IPS-15b (cell line): ENCODE measurements around the gene COL23A1.
"Not testable (repeated sequence)": the region's sequence is repeated elsewhere in the genome, so short reads cannot be mapped to it uniquely, and the experiment has no call there.

Experiments
- H3K27me3 ChIP-seq: one replicate; pipeline ENCODE4 v1.6.1; 2013; ENCODE audit warnings: low read length; ENCODE audit not compliant: control insufficient read depth, insufficient read depth
- H3K36me3 ChIP-seq: one replicate; pipeline ENCODE4 v1.6.1; 2013; ENCODE audit warnings: low read length; ENCODE audit not compliant: control insufficient read depth, insufficient read depth
- H3K4me1 ChIP-seq: one replicate; pipeline ENCODE4 v1.6.1; 2013; ENCODE audit warnings: mild to moderate bottlenecking, low read length; ENCODE audit not compliant: control insufficient read depth, insufficient read depth
- H3K4me3 ChIP-seq: one replicate; pipeline ENCODE4 v1.5.1; 2013; ENCODE audit warnings: low read depth, low read length
- H3K9ac ChIP-seq: one replicate; pipeline ENCODE4 v1.6.1; 2013; ENCODE audit warnings: low read depth, mild to moderate bottlenecking, low read length
- H3K9me3 ChIP-seq: one replicate; pipeline ENCODE4 v1.6.1; 2013; ENCODE audit warnings: mild to moderate bottlenecking, low read length; ENCODE audit not compliant: control insufficient read depth, insufficient read depth

COL23A1 gene

DNA sequence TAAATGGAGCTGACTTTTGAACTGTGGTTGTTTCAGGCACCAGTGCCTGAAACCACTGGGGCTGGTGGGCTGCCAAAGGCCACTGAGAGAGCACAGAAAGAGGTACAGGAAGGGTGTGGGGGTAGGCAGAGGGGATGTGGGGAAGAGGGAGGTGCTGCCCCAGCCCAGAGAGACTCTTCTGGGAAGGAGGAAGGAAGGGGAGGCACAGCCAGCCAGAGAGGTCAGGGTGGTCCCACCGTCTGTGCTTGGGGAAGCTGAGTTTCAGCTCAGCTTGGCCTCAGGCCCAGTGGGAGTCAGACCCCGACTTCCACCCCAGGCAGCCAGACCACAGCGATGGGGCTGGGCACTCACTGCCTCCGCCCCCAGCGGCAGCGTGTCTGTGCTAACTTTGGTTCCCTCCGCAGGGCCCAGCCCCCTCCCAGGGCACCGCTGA is 348.9 kb downstream of the COL23A1 start:
- Histone ChIP-seq H3K9ac (no peak overlapping the region), H3K4me1 (no peaks in the 10 kb centered on the region), H3K9me3 (no peaks in the 10 kb centered on the region), H3K36me3 (no peaks in the 10 kb centered on the region), H3K27me3 (no peaks in the 10 kb centered on the region), H3K4me3 (no peak overlapping the region)

DNA sequence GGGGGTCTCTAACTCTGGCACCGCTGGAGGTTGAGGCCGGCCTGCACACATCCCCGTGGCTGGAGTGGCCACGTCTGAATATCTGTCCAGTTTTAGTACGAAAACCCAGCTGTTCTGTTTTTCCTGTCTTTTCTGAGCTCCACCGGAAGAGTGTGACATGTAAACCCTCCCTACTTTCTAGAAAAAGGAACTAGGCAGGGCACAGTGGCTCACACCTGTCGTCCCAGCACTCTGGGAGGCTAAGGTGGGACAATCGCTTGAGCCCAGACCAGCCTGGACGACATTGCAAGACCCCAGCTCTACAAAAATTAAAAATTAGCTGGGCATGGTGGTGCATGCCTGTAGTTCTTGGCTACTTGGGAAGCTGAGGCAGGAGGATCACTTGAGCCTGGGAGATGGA is 349.4 kb downstream of the COL23A1 start:
- H3K36me3 ChIP-seq, result no peaks in the 10 kb centered on the region
- H3K4me1 ChIP-seq, result no peaks in the 10 kb centered on the region
- no peaks in the 10 kb centered on the region for H3K27me3 ChIP-seq
- no peaks in the 10 kb centered on the region for H3K9me3 ChIP-seq
- H3K9ac ChIP-seq, result no peak overlapping the region
- no peak overlapping the region for H3K4me3 ChIP-seq

DNA sequence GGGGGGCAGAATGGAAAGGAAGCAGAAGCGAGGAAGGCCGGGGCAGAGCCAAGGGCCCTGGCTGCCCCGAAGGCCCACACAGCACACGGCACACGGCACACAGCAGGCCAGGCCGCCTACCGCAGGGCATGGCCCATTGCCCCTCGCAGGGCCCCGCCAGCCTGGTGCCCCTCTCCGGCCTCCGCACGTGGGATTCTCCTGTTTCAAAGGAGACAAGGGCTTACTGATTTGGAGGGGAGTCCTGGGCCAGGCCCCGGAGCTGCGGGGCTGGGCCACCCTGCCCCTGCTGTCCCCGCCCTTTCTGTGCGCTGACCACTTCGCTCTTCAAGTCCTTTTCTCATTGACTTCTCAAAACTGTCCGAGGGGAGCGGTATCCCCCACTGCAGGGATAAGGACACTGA is 349.9 kb downstream of the COL23A1 start:
- no peak overlapping the region for H3K4me3 ChIP-seq

DNA sequence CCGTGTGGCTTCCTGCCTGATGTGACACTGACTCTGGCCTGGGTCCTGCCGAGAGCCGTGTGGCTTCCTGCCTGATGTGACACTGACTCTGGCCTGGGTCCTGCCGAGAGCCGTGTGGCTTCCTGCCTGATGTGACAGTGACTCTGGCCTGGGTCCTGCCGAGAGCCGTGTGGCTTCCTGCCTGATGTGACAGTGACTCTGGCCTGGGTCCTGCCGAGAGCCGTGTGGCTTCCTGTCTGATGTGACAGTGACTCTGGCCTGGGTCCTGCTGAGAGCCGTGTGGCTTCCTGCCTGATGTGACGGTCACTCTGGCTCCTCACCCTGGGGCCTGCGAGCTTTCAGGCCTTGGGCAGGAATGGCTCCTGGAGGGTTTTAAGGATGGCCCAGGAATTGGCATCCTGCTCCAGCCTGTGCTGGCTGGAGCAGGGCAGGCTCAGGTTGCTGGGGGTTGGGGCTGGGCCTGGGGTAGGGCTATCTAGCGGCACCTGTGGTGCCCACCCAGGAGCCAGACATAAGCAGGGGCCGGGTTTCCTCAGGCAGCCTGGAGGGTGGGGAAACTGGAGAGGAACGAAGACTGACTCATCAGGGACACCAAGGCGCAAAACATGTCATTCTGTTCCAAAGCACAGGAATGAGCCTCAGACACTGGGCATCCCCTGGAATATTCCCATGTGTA is 350.4 kb downstream of the COL23A1 start:
- H3K4me3 ChIP-seq, H3K9ac ChIP-seq, H3K36me3 ChIP-seq, H3K9me3 ChIP-seq, H3K27me3 ChIP-seq, H3K4me1 ChIP-seq: not testable (repeated sequence)

More for the DNA sequence above, 349.9 kb downstream of the COL23A1 start:
- Histone ChIP-seq H3K27me3 (no peaks in the 10 kb centered on the region), H3K9me3 (no peaks in the 10 kb centered on the region), H3K36me3 (no peaks in the 10 kb centered on the region), H3K9ac (no peak overlapping the region), H3K4me1 (no peaks in the 10 kb centered on the region)

DNA sequence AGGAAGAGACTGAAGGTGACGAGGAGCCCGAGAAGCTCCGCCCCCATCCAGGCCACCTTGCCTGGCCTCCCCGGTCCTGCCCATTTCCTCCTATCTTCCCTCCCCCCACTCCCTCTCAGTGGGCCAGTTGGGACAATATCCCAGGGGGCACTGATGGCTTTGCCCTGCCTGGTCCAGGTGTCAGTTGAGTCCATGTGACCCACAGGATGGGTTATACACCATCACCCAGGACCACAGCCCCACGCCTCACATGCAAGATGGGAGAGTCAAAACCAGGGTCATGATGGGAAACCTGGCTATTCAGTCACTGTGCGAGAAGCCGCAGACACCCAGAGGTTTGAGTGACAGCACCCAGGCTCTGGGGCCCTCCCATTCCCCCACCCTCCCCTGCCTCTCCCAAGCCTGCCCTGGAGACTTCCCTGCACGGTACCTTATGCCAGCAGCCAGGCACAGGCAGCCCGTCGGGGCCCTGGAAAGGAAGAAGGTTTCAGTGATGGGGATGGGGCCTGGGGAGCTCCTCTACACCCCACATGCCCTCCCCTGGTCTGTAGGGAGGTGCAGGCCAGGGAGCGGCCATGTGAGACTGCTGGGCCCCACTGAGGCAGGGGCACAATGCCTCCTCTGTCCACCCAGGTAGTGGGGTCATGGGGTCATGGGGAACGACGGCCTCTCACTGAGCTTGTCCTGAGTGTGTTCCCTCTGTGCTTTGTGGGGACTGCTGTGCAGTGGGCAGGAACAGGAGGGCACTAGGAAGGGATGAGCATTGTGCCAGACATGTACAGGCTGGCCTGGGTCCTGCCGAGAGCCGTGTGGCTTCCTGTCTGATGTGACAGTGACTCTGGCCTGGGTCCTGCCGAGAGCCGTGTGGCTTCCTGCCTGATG is 351.2 kb downstream of the COL23A1 start:
- Histone ChIP-seq H3K4me3 (no peak overlapping the region), H3K36me3 (no peaks in the 10 kb centered on the region), H3K4me1 (no peaks in the 10 kb centered on the region), H3K9ac (no peak overlapping the region), H3K9me3 (no peaks in the 10 kb centered on the region), H3K27me3 (no peaks in the 10 kb centered on the region)

DNA sequence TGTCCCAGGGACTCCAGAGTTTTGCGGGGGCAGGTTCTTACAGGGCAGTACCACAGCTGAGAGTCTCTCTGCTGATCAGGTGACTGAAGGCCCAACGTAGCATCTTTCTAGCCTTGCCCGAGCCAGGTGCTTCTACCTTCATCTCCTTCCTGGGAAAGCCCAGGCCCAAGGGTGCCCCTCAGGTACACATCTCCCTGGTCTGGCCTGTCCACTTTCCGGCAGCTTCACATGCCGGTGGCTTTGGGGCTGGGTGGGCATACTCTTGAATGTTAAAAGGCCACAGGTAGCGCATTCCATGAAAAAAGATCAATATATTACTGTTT is 351.9 kb downstream of the COL23A1 start:
- Histone ChIP-seq H3K27me3 (no peaks in the 10 kb centered on the region), H3K9ac (no peak overlapping the region), H3K9me3 (no peaks in the 10 kb centered on the region), H3K4me1 (no peaks in the 10 kb centered on the region), H3K4me3 (no peak overlapping the region), H3K36me3 (no peaks in the 10 kb centered on the region)

DNA sequence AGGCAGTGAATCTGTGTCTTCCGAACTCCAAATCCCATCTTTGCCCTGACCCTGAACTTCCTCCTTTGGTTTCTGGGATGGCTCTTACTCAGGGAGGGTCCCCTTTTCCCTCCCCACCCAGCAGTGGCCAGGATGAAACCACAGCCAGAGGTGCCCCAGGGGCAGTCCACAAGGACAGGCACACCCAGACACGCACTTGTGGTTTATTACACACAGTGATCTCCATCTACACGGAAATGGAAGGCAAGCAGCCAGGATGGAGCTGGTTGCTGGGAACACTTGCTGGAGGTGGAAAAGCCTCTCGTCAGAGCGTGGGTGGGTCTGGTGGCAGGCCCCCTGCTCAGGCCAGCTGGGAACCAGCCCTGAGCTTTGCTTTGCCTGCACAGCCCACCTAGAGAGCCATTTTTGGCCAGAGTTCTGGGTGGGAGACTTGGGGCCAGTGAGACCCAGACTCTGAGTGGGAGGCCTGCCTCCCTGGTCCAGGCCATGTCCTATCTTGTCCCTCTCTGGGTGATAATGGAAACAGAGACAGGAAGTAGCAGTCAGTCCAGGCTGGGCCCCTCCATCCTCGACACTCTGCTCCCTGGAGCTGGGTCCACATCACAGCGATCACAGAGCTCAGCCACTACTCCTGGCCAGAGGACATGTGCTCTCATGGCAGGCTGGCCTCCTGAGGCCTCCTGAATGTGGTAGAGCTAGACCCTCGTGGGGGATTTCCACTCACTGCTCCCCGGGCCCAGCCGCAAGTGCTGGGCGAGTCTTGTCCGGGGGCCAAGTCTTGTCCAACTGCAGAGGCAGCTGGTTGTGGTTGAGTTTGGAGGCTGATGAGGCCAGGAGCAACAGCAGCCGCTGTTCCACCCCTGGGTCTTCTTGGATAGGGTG is 352.5 kb downstream of the COL23A1 start:
- Histone ChIP-seq H3K4me1 (peaks cover 3% of the 10 kb centered on the region), H3K9ac (no peak overlapping the region), H3K27me3 (no peaks in the 10 kb centered on the region), H3K9me3 (no peaks in the 10 kb centered on the region), H3K4me3 (no peak overlapping the region), H3K36me3 (no peaks in the 10 kb centered on the region)

DNA sequence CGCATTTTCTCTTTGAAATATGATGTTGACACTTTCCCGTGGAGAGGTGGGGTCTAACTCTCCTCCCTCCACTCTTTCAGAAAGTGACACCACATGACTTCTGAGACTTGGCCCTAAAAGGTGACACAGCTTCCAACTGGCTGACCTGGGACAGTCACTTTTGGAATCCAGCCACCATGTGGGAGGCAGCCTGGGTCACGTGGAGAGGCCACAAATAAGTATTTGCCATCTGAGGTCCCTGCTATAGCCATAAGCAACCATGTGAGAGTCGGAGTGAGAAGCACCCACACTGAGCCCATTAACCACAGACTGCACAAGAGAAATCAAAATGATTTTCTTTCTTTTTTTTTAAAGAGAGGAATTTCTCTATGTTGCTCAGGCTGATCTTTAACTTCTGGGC is 353.5 kb downstream of the COL23A1 start:
- no peak overlapping the region for H3K9ac ChIP-seq
- H3K36me3 ChIP-seq, result no peaks in the 10 kb centered on the region
- no peak overlapping the region for H3K4me3 ChIP-seq
- no peaks in the 10 kb centered on the region for H3K27me3 ChIP-seq
- no peaks in the 10 kb centered on the region for H3K9me3 ChIP-seq
- peaks cover 3% of the 10 kb centered on the region for H3K4me1 ChIP-seq

DNA sequence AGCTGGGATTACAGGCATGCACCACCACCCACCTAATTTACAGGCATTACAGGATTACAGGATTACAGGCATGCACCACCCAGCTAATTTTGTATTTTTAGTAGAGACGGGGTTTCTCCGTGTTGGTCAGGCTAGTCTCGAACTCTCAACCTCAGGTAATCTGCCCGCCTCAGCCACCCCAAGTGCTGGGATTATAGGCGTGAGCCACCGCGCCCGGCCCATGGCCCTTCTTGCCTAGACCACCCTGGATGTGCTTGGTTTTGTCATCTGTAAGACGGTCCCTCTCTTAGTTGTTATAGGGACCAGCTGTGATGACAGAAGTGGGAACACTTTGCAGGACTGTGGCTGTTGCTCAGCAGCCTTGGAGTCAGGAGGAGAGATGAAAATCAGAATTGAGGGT is 354.1 kb downstream of the COL23A1 start:
- peaks cover 3% of the 10 kb centered on the region for H3K4me1 ChIP-seq
- H3K9me3 ChIP-seq, result no peaks in the 10 kb centered on the region
- H3K27me3 ChIP-seq, result no peaks in the 10 kb centered on the region
- no peaks in the 10 kb centered on the region for H3K36me3 ChIP-seq
- no peak overlapping the region for H3K4me3 ChIP-seq
- no peak overlapping the region for H3K9ac ChIP-seq

DNA sequence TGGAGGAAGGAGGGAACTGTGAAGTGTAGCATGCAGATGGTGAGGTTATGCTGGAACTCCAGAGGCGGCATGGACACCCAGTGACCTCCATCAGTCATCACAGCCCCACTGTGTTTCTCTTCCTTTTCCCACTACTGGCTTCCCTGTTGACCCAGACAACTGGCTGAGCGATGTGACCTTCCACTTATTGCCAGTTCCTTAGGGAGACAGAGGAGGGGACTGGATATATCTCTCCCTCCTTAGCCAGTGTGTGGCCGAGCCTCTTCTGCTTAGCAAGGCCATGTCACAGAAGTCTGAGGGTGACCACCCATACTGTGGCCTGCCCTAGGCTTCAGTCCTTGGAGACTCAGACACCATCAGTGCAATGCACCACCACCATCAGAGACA is 354.6 kb downstream of the COL23A1 start:
- Histone ChIP-seq H3K36me3 (no peaks in the 10 kb centered on the region), H3K9ac (no peak overlapping the region), H3K4me3 (no peak overlapping the region), H3K4me1 (peaks cover 3% of the 10 kb centered on the region), H3K27me3 (no peaks in the 10 kb centered on the region), H3K9me3 (no peaks in the 10 kb centered on the region)

DNA sequence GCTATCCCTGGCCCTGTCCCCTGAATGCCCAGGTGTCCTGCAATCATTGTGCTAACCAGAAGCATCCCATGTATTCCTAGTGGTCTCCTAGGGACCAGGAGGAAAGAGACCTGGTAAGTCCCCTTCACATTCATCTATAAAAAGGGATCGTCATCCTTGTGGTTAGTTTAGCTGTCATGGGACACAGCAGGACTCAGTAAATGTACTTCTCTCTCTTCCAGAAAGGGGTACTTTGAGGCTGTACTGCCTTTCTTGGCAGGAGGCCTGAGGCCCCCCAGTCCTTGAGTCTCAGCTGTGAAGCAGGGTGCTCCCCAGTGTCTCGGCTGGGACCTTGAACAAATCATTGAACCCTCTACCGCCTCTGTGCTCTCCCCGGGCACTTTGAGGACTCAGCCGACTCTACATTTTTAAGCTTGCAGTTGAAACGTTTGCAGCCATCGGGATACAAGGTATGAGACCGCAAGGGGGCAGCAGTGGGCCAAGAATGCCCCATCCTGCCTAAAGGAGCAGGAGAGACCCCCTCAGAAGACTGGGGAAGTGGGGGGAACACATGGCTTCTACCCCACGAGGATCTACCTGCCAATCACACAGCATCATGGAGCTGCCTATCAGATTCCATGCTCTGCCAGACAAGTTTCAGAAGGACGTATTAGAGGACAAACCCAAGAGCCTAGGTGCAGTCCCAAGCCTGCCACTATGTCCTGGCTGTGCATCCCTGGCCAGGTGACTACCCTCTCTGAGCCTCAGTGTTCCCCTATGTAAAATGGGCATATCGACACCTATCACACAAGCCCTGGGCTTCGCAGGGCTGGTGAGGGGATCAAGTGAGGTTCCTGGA is 355.2 kb downstream of the COL23A1 start:
- Histone ChIP-seq H3K36me3 (peaks cover 2% of the 10 kb centered on the region), H3K9ac (no peak overlapping the region), H3K4me3 (no peak overlapping the region), H3K4me1 (peaks cover 3% of the 10 kb centered on the region), H3K27me3 (no peaks in the 10 kb centered on the region), H3K9me3 (no peaks in the 10 kb centered on the region)
